GM19240 (cell line): ENCODE measurements around the gene ZSCAN5A.
"Not testable (repeated sequence)": the region's sequence is repeated elsewhere in the genome, so short reads cannot be mapped to it uniquely, and the experiment has no call there.

Experiments
- DNase-seq: peaks from one replicate; pipeline ENCODE4 v3.0.0; 2011; ENCODE audit warnings: low spot score; ENCODE audit not compliant: insufficient read length

The ZSCAN5A gene

GRCh38 chr19:56314381-56315076, at the start of gene ZSCAN5A:
Gene ZSCAN5A (minus strand): TSS chr19:56314839. CDS start chr19:56225046, 89,793 bp downstream.
- DNase-seq, result peak; percentile 91

GRCh38 chr19:56360841-56361240, 46.2 kb upstream of the ZSCAN5A start:
- no peak for DNase-seq

- no peak for DNase-seq
These were observed 42.3 kb upstream of the ZSCAN5A start for GRCh38 chr19:56356944-56357343.

- no peak for DNase-seq
These were observed 40.9 kb upstream of the ZSCAN5A start for GRCh38 chr19:56355517-56355916.

- DNase-seq, result no peak
These were observed 36.6 kb upstream of the ZSCAN5A start for GRCh38 chr19:56351208-56351607.

GRCh38 chr19:56350416-56351045, 35.9 kb upstream of the ZSCAN5A start:
- no peak for DNase-seq

GRCh38 chr19:56348289-56348877, 33.7 kb upstream of the ZSCAN5A start:
- DNase-seq, result no peak

GRCh38 chr19:56347163-56347778, 32.6 kb upstream of the ZSCAN5A start:
- DNase-seq, result no peak

GRCh38 chr19:56341948-56342347, 27.3 kb upstream of the ZSCAN5A start:
- DNase-seq, result no peak

GRCh38 chr19:56339031-56339430, 24.4 kb upstream of the ZSCAN5A start:
- DNase-seq, result not testable (repeated sequence)

- not testable (repeated sequence) for DNase-seq
These were observed 22.4 kb upstream of the ZSCAN5A start for GRCh38 chr19:56337077-56337476.

- not testable (repeated sequence) for DNase-seq
These were observed 20.7 kb upstream of the ZSCAN5A start for GRCh38 chr19:56335371-56335770.

- peak; percentile 18 for DNase-seq
These were observed 18.9 kb upstream of the ZSCAN5A start for GRCh38 chr19:56333506-56333905.

GRCh38 chr19:56332695-56333094, 18.1 kb upstream of the ZSCAN5A start:
- no peak for DNase-seq

- no peak for DNase-seq
These were observed 9.8 kb upstream of the ZSCAN5A start for GRCh38 chr19:56324436-56324835.

- DNase-seq, result no peak
These were observed 7.4 kb upstream of the ZSCAN5A start for GRCh38 chr19:56321989-56322440.

GRCh38 chr19:56321254-56321988, 6.8 kb upstream of the ZSCAN5A start:
- no peak for DNase-seq

GRCh38 chr19:56319991-56320390, 5.4 kb upstream of the ZSCAN5A start:
- no peak for DNase-seq

- no peak for DNase-seq
These were observed 3.1 kb upstream of the ZSCAN5A start for GRCh38 chr19:56317749-56318148.

GRCh38 chr19:56316728-56317127, 2.1 kb upstream of the ZSCAN5A start:
- no peak for DNase-seq

- DNase-seq, result peak; percentile 81
These were observed 614 bp upstream of the ZSCAN5A start for GRCh38 chr19:56315077-56315828.
